Neural cell (in vitro differentiated cells): Measurements from ENCODE around the gene MMADHC.

Experiments
- CTCF ChIP-seq: fragments of 450-650 bp; IDR thresholded peaks from 2 replicates; pipeline ENCODE4 v1.5.1; 2014; ENCODE audit warnings: antibody characterized with exemption, mild to moderate bottlenecking, moderate library complexity; ENCODE audit not compliant: poor library complexity, severe bottlenecking
- EP300 ChIP-seq: fragments of 450-650 bp; conservative IDR thresholded peaks from 2 replicates; pipeline ENCODE4 v1.6.1; 2014; ENCODE audit warnings: antibody characterized with exemption, mild to moderate bottlenecking, moderate library complexity; ENCODE audit not compliant: poor library complexity, severe bottlenecking
- EZH2 ChIP-seq: fragments of 200-600, 300-800 bp; shearing (Covaris generic), sonication (generic); IDR thresholded peaks from 2 replicates; pipeline ENCODE4 v1.6.1; 2014; ENCODE audit warnings: antibody characterized with exemption, low read length, borderline replicate concordance, mild to moderate bottlenecking; ENCODE audit not compliant: insufficient read depth, poor library complexity, severe bottlenecking
- MXI1 ChIP-seq: fragments of 450-650 bp; conservative IDR thresholded peaks from 2 replicates; pipeline ENCODE4 v1.6.1; 2014; ENCODE audit warnings: antibody characterized with exemption, mild to moderate bottlenecking; ENCODE audit not compliant: poor library complexity, severe bottlenecking
- POLR2AphosphoS5 ChIP-seq: IDR thresholded peaks from 2 replicates; pipeline ENCODE4 v1.6.1; 2012
- REST ChIP-seq: IDR thresholded peaks from 2 replicates; pipeline ENCODE4 v1.6.1; 2012; ENCODE audit warnings: borderline replicate concordance

- TF ChIP-seq CTCF = no peak
- TF ChIP-seq POLR2AphosphoS5 = no peak
- no peak for TF ChIP-seq EZH2
- no peak for TF ChIP-seq REST
- no peak for TF ChIP-seq EP300
- no peak for TF ChIP-seq MXI1
Observed at GRCh38 chr2:149629026-149629425, 41.5 kb upstream of the MMADHC start.
